ENCODE data around the gene TBCC.

GRCh38 chr6:42707595-42707994 lies 38.3 kb downstream of the TBCC start:
- no peak for TF ChIP-seq CTCF (IDR thresholded peaks at IDR 0.05 in 4 of 5, conservative IDR thresholded peaks at IDR 0.05 in 1 of 5)
- TF ChIP-seq POLR2A (IDR thresholded peaks at IDR 0.05), result no peak
